HCT116 (cell line): ENCODE data around the gene METTL1. TPM values are rescaled to one million over a fixed set of nuclear protein-coding genes. Genes with fewer than 3 reads are reported as not detected.
A peak's percentile ranks its signal among the peaks of the same experiment; 100 is the strongest.

Experiments used
- ATAC-seq: fragments of 200-7000 bp; cut with Tn5 transposase; 2 replicates; pipeline ENCODE4 v1.9.1; 2020; ENCODE audit warnings: mild to moderate bottlenecking, moderate library complexity
- BruUV-seq: library from RNA; stranded (reverse); fragments of 400-500 nt; replicated peaks from 2 replicates; lab custom pipeline; 2021; lab: Mats Ljungman, UMichigan
- CTCF ChIA-PET: fragments of 300-600 bp; sonication (Branson Sonifier 250); formaldehyde crosslinking; loops from one replicate; lab custom pipeline; 2021; ENCODE audit warnings: antibody characterized with exemption; lab: Charles Lee
- POLR2A ChIA-PET: fragments of 300-600, 350-600 bp; sonication (Branson Sonifier 250); formaldehyde crosslinking; loops from one replicate; lab custom pipeline; 2021; ENCODE audit warnings: antibody characterized with exemption; lab: Charles Lee
- RAD21 ChIA-PET, 2 experiments: fragments of 300-600 bp; sonication (Branson Sonifier 250); formaldehyde crosslinking; loops; one replicate each; lab custom pipeline; 2023; ENCODE audit warnings: low total read pairs in 2 of 2; ENCODE audit not compliant: uncharacterized antibody in 2 of 2, unreplicated experiment in 2 of 2, low non-redundant PET in 1 of 2; lab: Charles Lee
- DNase-seq: peaks from one replicate; pipeline ENCODE4 v3.0.0-alpha.2; 2010; ENCODE audit warnings: low read depth, low spot score
- H2AFZ ChIP-seq: fragments of 200-600 bp; shearing (Covaris generic), sonication (generic); 2 replicates; pipeline ENCODE4 v1.6.1; 2017; ENCODE audit warnings: low read depth, mixed run types, mixed read lengths, antibody characterized with exemption, low read length; ENCODE audit not compliant: poor library complexity, severe bottlenecking
- H3K27ac ChIP-seq: 2 replicates; pipeline ENCODE4 v1.5.1; 2012; ENCODE audit warnings: low read depth, low read length
- H3K27me3 ChIP-seq: fragments of 200-600 bp; sonication (generic); 2 replicates; pipeline ENCODE4 v1.6.1; 2016; ENCODE audit warnings: mixed run types, low read length, mixed read lengths; ENCODE audit not compliant: insufficient read depth
- H3K36me3 ChIP-seq, 2 experiments: fragments of 200-500 bp in 1 of 2; fragments of 200-600 bp in 1 of 2; sonication (Bioruptor generic) in 1 of 2; sonication (generic) in 1 of 2; 2 replicates each; pipeline versions ENCODE4 v1.5.1 to v1.6.1; 2014 to 2016; ENCODE audit warnings: low read length in 2 of 2, inconsistent platforms in 1 of 2, mixed read lengths in 1 of 2, mixed run types in 1 of 2; ENCODE audit not compliant: insufficient read depth in 2 of 2, control insufficient read depth in 1 of 2
- H3K4me1 ChIP-seq, 2 experiments: fragments of 200-600 bp in 1 of 2; sonication (generic) in 1 of 2; 2 replicates each; pipeline versions ENCODE4 v1.5.1 to v1.6.1; 2012 to 2017; ENCODE audit warnings: low read length in 2 of 2, inconsistent platforms in 1 of 2, mild to moderate bottlenecking in 1 of 2, mixed read lengths in 1 of 2, mixed run types in 1 of 2, moderate library complexity in 1 of 2; ENCODE audit not compliant: insufficient read depth in 2 of 2, control insufficient read depth in 1 of 2
- H3K4me2 ChIP-seq: fragments of 200-600 bp; sonication (generic); 2 replicates; pipeline ENCODE4 v1.6.1; 2017; ENCODE audit warnings: mixed run types, low read length, mixed read lengths
- H3K4me3 ChIP-seq, 2 experiments: fragments of 200-600 bp in 1 of 2; sonication (generic) in 1 of 2; replicated peaks in 1 of 2; 2 replicates each; pipeline ENCODE4 v1.5.1; 2011 to 2016; ENCODE audit warnings: low read length in 2 of 2, control low read depth in 1 of 2, low read depth in 1 of 2, mild to moderate bottlenecking in 1 of 2, mixed read lengths in 1 of 2, mixed run types in 1 of 2
- H3K79me2 ChIP-seq: fragments of 200-600 bp; sonication (generic); 2 replicates; pipeline ENCODE4 v1.6.1; 2017; ENCODE audit warnings: mild to moderate bottlenecking, mixed run types, low read length, moderate library complexity, mixed read lengths; ENCODE audit not compliant: insufficient read depth
- H3K9ac ChIP-seq: fragments of 200-600 bp; sonication (generic); 2 replicates; pipeline ENCODE4 v1.6.1; 2016; ENCODE audit warnings: low read length, mixed read lengths
- H3K9me2 ChIP-seq: fragments of 200-600 bp; sonication (generic), shearing (Covaris generic); 2 replicates; pipeline ENCODE4 v1.6.1; 2017; ENCODE audit warnings: mixed run types, mild to moderate bottlenecking, moderate library complexity; ENCODE audit not compliant: insufficient read depth
- H3K9me3 ChIP-seq, 2 experiments: fragments of 200-500 bp in 1 of 2; fragments of 200-600 bp in 1 of 2; sonication (Bioruptor generic) in 1 of 2; sonication (generic) in 1 of 2; 2 replicates each; pipeline ENCODE4 v1.6.1; 2014 to 2017; ENCODE audit warnings: low read length in 2 of 2, mixed read lengths in 2 of 2, inconsistent platforms in 1 of 2, low read depth in 1 of 2, mild to moderate bottlenecking in 1 of 2, mixed run types in 1 of 2, moderate library complexity in 1 of 2; ENCODE audit not compliant: control insufficient read depth in 1 of 2, insufficient read depth in 1 of 2
- H4K20me1 ChIP-seq: fragments of 200-600 bp; sonication (generic), shearing (Covaris generic); 2 replicates; pipeline ENCODE4 v1.6.1; 2017; ENCODE audit warnings: mixed run types, mild to moderate bottlenecking, moderate library complexity; ENCODE audit not compliant: insufficient read depth
- CTCF ChIP-seq, 3 experiments: fragments of 200-600 bp in 1 of 3; sonication (generic) in 1 of 3; IDR thresholded peaks in 2 of 3; conservative IDR thresholded peaks in 1 of 3; 2 replicates each; pipeline ENCODE4 v1.5.1; 2012 to 2017; ENCODE audit warnings: low read depth in 2 of 3, low read length in 2 of 3, antibody characterized with exemption in 1 of 3, borderline replicate concordance in 1 of 3, control low read depth in 1 of 3, mild to moderate bottlenecking in 1 of 3, mixed read lengths in 1 of 3, mixed run types in 1 of 3, moderate library complexity in 1 of 3; ENCODE audit not compliant: insufficient read depth in 1 of 3
- EZH2phosphoT487 ChIP-seq: fragments of 200-600 bp; IDR thresholded peaks from 2 replicates; pipeline ENCODE4 v1.6.1; 2018; ENCODE audit warnings: antibody characterized with exemption, borderline replicate concordance
- POLR2AphosphoS5 ChIP-seq: IDR thresholded peaks from 2 replicates; pipeline ENCODE4 v1.6.1; 2011; ENCODE audit warnings: mild to moderate bottlenecking, low read depth, low read length, moderate library complexity
- YY1 ChIP-seq: IDR thresholded peaks from 2 replicates; pipeline ENCODE4 v1.6.1; 2011; ENCODE audit warnings: low read length, low read depth, moderate library complexity, mild to moderate bottlenecking; ENCODE audit not compliant: insufficient replicate concordance; ENCODE audit errors: extremely low read depth
- intact Hi-C: fragments of 100-400 bp; cut with micrococcal nuclease; formaldehyde crosslinking; loops from 2 replicates; pipeline ENCODE4 v1.10.0; 2022
- total RNA-seq: library from RNA; stranded (reverse); gene quantifications from one replicate; pipeline ENCODE4 v1.2.1, GENCODE V29; 2021; ENCODE audit not compliant: unreplicated experiment

The METTL1 gene
- total RNA-seq, 1 experiment from 2014 or later = 56.6 TPM

- Histone ChIP-seq H3K4me2 (peak overlapping the region; percentile 93), H3K27me3 (no peaks in the 10 kb centered on the region), H3K4me1 (peaks cover 20 to 37% of the 10 kb centered on the region in 2 experiments), H3K27ac (no peak overlapping the region), H4K20me1 (no peaks in the 10 kb centered on the region), H3K36me3 (no peaks in the 10 kb centered on the region), H3K9me2 (no peaks in the 10 kb centered on the region)
- no TSS peak for BruUV-seq
- POLR2A ChIA-PET = interaction anchor here (1.1 kb wide), 2 partner anchors 10 to 12 kb away, joined by 7 to 12 read pairs; partner anchors contain the start of genes CYP27B1 and TSPAN31
- ATAC-seq = peak; percentile 51
- intact Hi-C loops = no loop called here
- no peak for TF ChIP-seq EZH2phosphoT487
- peak; percentile 31; the same call in 1 of the 2 replicates for TF ChIP-seq POLR2AphosphoS5
- TF ChIP-seq YY1 = no peak
- TF ChIP-seq CTCF (IDR thresholded peaks at IDR 0.05 in 2 of 3, conservative IDR thresholded peaks at IDR 0.05 in 1 of 3; ENCODE audit: borderline replicate concordance in 1 of 3, insufficient read depth in 1 of 3, low read depth in 2 of 3, low read length in 2 of 3) = peak in 2 of 3 experiments; percentile 89 to 96; a peak in 4 of 6 replicates
- TF ChIP-seq, all 23 proteins: peak for 2
- CTCF ChIA-PET = interaction anchor here (0.7 to 2.3 kb wide), 9 partner anchors 10 to 298 kb away, joined by 3 to 51 read pairs (median 6); partner anchors contain the start of genes AVIL, CYP27B1, EEF1AKMT3 and METTL1
- H3K4me3 ChIP-seq = peak overlapping the region; percentile 59 to 64
- no peak for DNase-seq
- no peaks in the 10 kb centered on the region for H3K9me3 ChIP-seq
- no peak overlapping the region for H2AFZ ChIP-seq
- peaks cover 5% of the 10 kb centered on the region for H3K79me2 ChIP-seq
- peak overlapping the region; percentile 48 for H3K9ac ChIP-seq
- RAD21 ChIA-PET = interaction anchor here in 1 of 2 experiments (1.2 kb wide), 1 partner anchor 174 kb away, joined by 3 read pairs; no protein-coding TSS in a partner anchor
These were observed 15.2 kb downstream of the METTL1 start for GRCh38 chr12:57756406-57757341.
